GM23248 (cell line): ENCODE measurements around the gene LGR6.

Source experiments
- EZH2 ChIP-seq: fragments of 200-600 bp; sonication (generic); IDR thresholded peaks from 2 replicates; pipeline ENCODE4 v1.6.1; 2018; ENCODE audit warnings: antibody characterized with exemption, mild to moderate bottlenecking; ENCODE audit not compliant: insufficient read depth, poor library complexity, severe bottlenecking
- EZH2phosphoT487 ChIP-seq: fragments of 200-600 bp; sonication (generic); IDR thresholded peaks from 2 replicates; pipeline ENCODE4 v1.6.1; 2018; ENCODE audit warnings: antibody characterized with exemption, moderate library complexity, mild to moderate bottlenecking, low read depth; ENCODE audit not compliant: insufficient read depth

- TF ChIP-seq EZH2 = no peak
- no peak for TF ChIP-seq EZH2phosphoT487
These were observed 93.1 kb downstream of the LGR6 start for GRCh38 chr1:202286622-202287097.
